ENCODE measurements around the gene PMFBP1. TPM values are rescaled to one million over a fixed set of nuclear protein-coding genes. Genes with fewer than 3 reads are reported as not detected.
A peak's percentile ranks its signal among the peaks of the same experiment; 100 is the strongest.

PMFBP1 gene
- total and polyA plus RNA-seq, 10 of the 15 experiments (the other 5 are each of a cell fraction or from before 2014, with no cell fraction given), result 0.40 to 2.3 (median 1.1) TPM

- intact Hi-C loops (cut with micrococcal nuclease; ENCODE audit: unreplicated experiment) (loop anchor here (1.0 to 10.0 kb wide), 4 partner anchors 120 to 1407 kb away; no protein-coding TSS in a partner anchor), in situ Hi-C loops (cut with MboI) (loop anchor here (5.0 to 10.0 kb wide), 2 partner anchors 337 to 1830 kb away; no protein-coding TSS in a partner anchor)
- H3K79me2 ChIP-seq (ENCODE audit: control insufficient read depth, insufficient read depth, low read length), result no peaks in the 10 kb centered on the region
- peak; percentile 70 for FAIRE-seq
- peak; percentile 26 for DNase-seq (ENCODE audit: low read depth, low spot score)
- POLR2A ChIA-PET, result interaction anchor here (1.1 kb wide), 1 partner anchor 32 kb away, joined by 5 read pairs; no protein-coding TSS in a partner anchor
- 26% methylated on average over 13 of the region's 13 CpGs for WGBS (ENCODE audit: insufficient coverage, insufficient replicate concordance, low lambda C conversion rate, missing lambda C conversion rate)
- H3K4me2 ChIP-seq (ENCODE audit: control insufficient read depth, insufficient read depth), result no peak overlapping the region
- H3K36me3 ChIP-seq (ENCODE audit: control insufficient read depth in 2 of 2, insufficient read depth in 2 of 2, low read length in 1 of 2), result no peaks in the 10 kb centered on the region
- no TSS peak for BruUV-seq (replicated peaks)
- H2AFZ ChIP-seq (ENCODE audit: control insufficient read depth, low read depth, low read length), result peak overlapping the region; percentile 60
- ATAC-seq, result peak; percentile 95
- CTCF ChIA-PET, result interaction anchor here (0.6 to 4.5 kb wide), 45 partner anchors 9 to 1753 kb away, joined by 3 to 92 read pairs (median 4); partner anchors contain the start of gene PMFBP1
- SMC1A ChIA-PET (ENCODE audit: uncharacterized antibody, unreplicated experiment), result interaction anchor here (0.8 to 4.9 kb wide), 13 partner anchors 264 to 1754 kb away, joined by 3 to 38 read pairs (median 4); no protein-coding TSS in a partner anchor
- H4K20me1 ChIP-seq (ENCODE audit: control insufficient read depth, insufficient read depth), result no peaks in the 10 kb centered on the region
- no peak overlapping the region for H3K4me3 ChIP-seq
- H3K9me3 ChIP-seq (replicated peaks; ENCODE audit: control insufficient read depth, insufficient read depth, low read length), result no peaks in the 10 kb centered on the region
- no peak overlapping the region for H3K9ac ChIP-seq (ENCODE audit: control insufficient read depth, insufficient read depth, low read length)
- no peaks in the 10 kb centered on the region; the same call in 1 of the 2 replicates for H3K4me1 ChIP-seq (ENCODE audit: control insufficient read depth, insufficient read depth, low read length)
- H3K27ac ChIP-seq (ENCODE audit: control insufficient read depth, insufficient read depth), result no peak overlapping the region
- H3K27me3 ChIP-seq (replicated peaks in 1 of 2; ENCODE audit: control insufficient read depth in 2 of 2, insufficient read depth in 2 of 2, low read length in 1 of 2), result no peaks in the 10 kb centered on the region
- RAD21 ChIA-PET (ENCODE audit: unreplicated experiment), result interaction anchor here (1.0 to 1.6 kb wide), 10 partner anchors 25 to 1753 kb away, joined by 3 to 24 read pairs (median 4); no protein-coding TSS in a partner anchor
- TF ChIP-seq ZNF687 (IDR thresholded peaks at IDR 0.05) (no peak), BACH1 (IDR thresholded peaks at IDR 0.05; ENCODE audit: borderline replicate concordance) (no peak), SMC3 (IDR thresholded peaks at IDR 0.05; ENCODE audit: borderline replicate concordance, low read length) (peak; percentile 83), YY1 (IDR thresholded peaks at IDR 0.05; ENCODE audit: low read depth, low read length) (peak; percentile 23; the same call in 1 of the 2 replicates), IKZF1 (conservative IDR thresholded peaks at IDR 0.05) (peak; percentile 19), RAD21 (IDR thresholded peaks at IDR 0.05; ENCODE audit: insufficient read depth, low read depth, low read length) (peak; percentile 93), NR2F1 (conservative IDR thresholded peaks at IDR 0.05) (0 out of 2 replicates have a peak, but pooled peaks have one; percentile 14), RAD51 (IDR thresholded peaks at IDR 0.05) (peak; percentile 44; the same call in 1 of the 2 replicates), ZNF24 (IDR thresholded peaks at IDR 0.05) (no peak), RUNX3 (IDR thresholded peaks at IDR 0.05; ENCODE audit: low read length) (peak; percentile 57), CBX3 (IDR thresholded peaks at IDR 0.05; ENCODE audit: borderline replicate concordance, low read depth) (no peak), KAT2A (conservative IDR thresholded peaks at IDR 0.05; ENCODE audit: control insufficient read depth, low read depth, low read length) (no peak), BHLHE40 (IDR thresholded peaks at IDR 0.05; ENCODE audit: borderline replicate concordance in 1 of 2, low read depth in 2 of 2, low read length in 1 of 2) (0 out of 4 replicates have a peak, but pooled peaks of 1 of the 2 experiments have one; percentile 17), ZNF217 (IDR thresholded peaks at IDR 0.05) (no peak), EED (IDR thresholded peaks at IDR 0.05; ENCODE audit: low read depth) (0 out of 2 replicates have a peak, but pooled peaks have one; percentile 39), CHD4 (IDR thresholded peaks at IDR 0.05) (no peak), KLF5 (IDR thresholded peaks at IDR 0.05; ENCODE audit: partially characterized antibody) (no peak), HDGF (IDR thresholded peaks at IDR 0.05) (0 out of 2 replicates have a peak, but pooled peaks have one; percentile 31)
Observed at GRCh38 chr16:72124761-72125634, 47.0 kb downstream of the PMFBP1 start.
